Naive thymus-derived CD8-positive, alpha-beta T cell (primary cell): ENCODE data around the gene ABCC1. TPM values are rescaled to one million over a fixed set of nuclear protein-coding genes. Genes with fewer than 3 reads are reported as not detected.
"Not testable (repeated sequence)": the region's sequence is repeated elsewhere in the genome, so short reads cannot be mapped to it uniquely, and the experiment has no call there.

Experiments used
- ATAC-seq, 2 donors: fragments of 150-1000 bp; cut with Tn5 transposase in 1 of 2; sonication (Bioruptor Pico), chemical (Tn5 transposase) in 1 of 2; 1 replicate in 1 of 2; 2 replicates in 1 of 2; pipeline ENCODE4 v1.10.0; 2021; ENCODE audit warnings: mild to moderate bottlenecking in 2 of 2, moderate library complexity in 2 of 2
- POLR2A ChIA-PET: fragments of 350-600 bp; sonication (Branson Sonifier 250); formaldehyde crosslinking; loops from one replicate; lab custom pipeline; 2021; ENCODE audit warnings: antibody characterized with exemption; lab: Charles Lee
- DNase-seq, 10 donors: peaks; one replicate each; pipeline versions ENCODE4 v3.0.0 to v3.0.0-alpha.2; 2020 to 2022
- H3K27ac Mint-ChIP-seq, 10 donors: one replicate each; pipeline ENCODE4 v1.8.0; 2020 to 2022; ENCODE audit warnings: mild to moderate bottlenecking in 10 of 10, mixed read lengths in 10 of 10, moderate library complexity in 4 of 10, inconsistent platforms in 1 of 10
- H3K27me3 Mint-ChIP-seq, 5 donors: one replicate each; pipeline ENCODE4 v1.8.0; 2021 to 2022; ENCODE audit warnings: mixed read lengths in 5 of 5
- H3K36me3 Mint-ChIP-seq, 3 donors: one replicate each; pipeline ENCODE4 v1.8.0; 2020 to 2022; ENCODE audit warnings: mixed read lengths in 3 of 3, mild to moderate bottlenecking in 2 of 3, inconsistent platforms in 1 of 3
- H3K4me1 Mint-ChIP-seq, 4 donors: one replicate each; pipeline ENCODE4 v1.8.0; 2021 to 2022; ENCODE audit warnings: mixed read lengths in 4 of 4
- H3K4me3 Mint-ChIP-seq, 10 donors: one replicate each; pipeline ENCODE4 v1.8.0; 2020 to 2022; ENCODE audit warnings: mild to moderate bottlenecking in 10 of 10, mixed read lengths in 10 of 10, moderate library complexity in 6 of 10, inconsistent platforms in 1 of 10
- H3K9me3 Mint-ChIP-seq, 9 donors: one replicate each; pipeline ENCODE4 v1.8.0; 2020 to 2022; ENCODE audit warnings: mixed read lengths in 9 of 9, mild to moderate bottlenecking in 3 of 9, inconsistent platforms in 1 of 9, moderate library complexity in 1 of 9
- polyA plus RNA-seq, 3 donors: library from polyadenylated mRNA; unstranded; fragments of 300-500 nt; fragmentation: Illumina TruSeq; gene quantifications; one replicate each; pipeline ENCODE4 v1.2.3, GENCODE V29; 2021
- total RNA-seq, 8 experiments: library from RNA in 2 of 8; stranded (reverse) in 2 of 8; gene quantifications; one replicate each; pipeline ENCODE4 v1.2.3 and lab custom pipeline; 2021 to 2026

ABCC1 gene
- total and polyA plus RNA-seq, 5 experiments from 2014 or later: 3.7 to 68.6 (median 9.0) TPM

DNA sequence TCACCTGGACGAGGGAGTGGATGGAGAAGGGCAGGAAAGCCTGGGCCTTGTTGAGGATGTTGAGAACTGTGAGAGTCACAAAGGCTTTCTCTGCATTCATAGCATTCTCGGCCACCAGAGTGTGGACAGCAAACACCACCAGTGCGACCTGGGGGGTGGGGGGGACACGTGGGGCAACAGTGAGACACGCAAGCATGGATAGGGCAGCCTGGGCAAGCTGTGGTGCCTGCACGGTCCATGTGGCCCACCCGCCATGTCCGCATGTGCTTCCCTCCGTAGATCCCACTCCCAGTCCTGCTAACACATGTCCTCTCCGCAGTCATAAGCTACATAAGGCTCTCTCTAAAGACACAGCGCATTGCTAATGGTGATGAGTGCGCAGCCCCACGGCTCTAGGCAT lies 239.4 kb downstream of the ABCC1 start:
- Mint-ChIP-seq H3K4me3 (no peak overlapping the region), H3K27ac (peak overlapping the region in 1 of 10 donors; percentile 45), H3K4me1 (peaks cover 0 to 2% (median 0%) of the 10 kb centered on the region in 4 donors), H3K36me3 (no peaks in the 10 kb centered on the region), H3K9me3 (no peaks in the 10 kb centered on the region), H3K27me3 (peaks cover 0 to 16% (median 6%) of the 10 kb centered on the region in 5 donors)
- ATAC-seq (no peak), DNase-seq (no peak)
- POLR2A ChIA-PET: no interaction called here

DNA sequence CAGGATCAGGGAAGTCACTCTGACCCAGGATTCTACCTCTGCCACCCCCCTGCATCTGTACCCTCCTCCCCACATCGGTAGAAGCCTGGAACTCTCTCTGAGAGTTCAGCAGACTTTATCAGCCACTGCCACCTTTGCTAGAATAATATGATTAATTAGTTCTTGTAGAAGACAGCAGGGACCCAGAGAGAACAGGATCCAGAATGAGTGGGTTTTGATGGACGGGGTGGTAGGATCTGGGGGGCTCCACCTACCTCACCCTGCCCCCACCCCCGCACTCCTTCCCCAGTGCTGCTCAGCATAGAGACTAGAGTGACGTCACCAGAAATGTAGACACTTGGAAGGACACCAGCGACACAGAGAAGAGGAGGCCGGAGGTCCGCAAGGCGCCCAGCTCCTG lies 240.4 kb downstream of the ABCC1 start:
- Mint-ChIP-seq H3K4me3 (no peak overlapping the region), H3K27ac (no peak overlapping the region), H3K9me3 (no peaks in the 10 kb centered on the region), H3K27me3 (peaks cover 0 to 15% (median 4%) of the 10 kb centered on the region in 5 donors), H3K4me1 (no peaks in the 10 kb centered on the region), H3K36me3 (no peaks in the 10 kb centered on the region)
- POLR2A ChIA-PET: no interaction called here
- ATAC-seq (no peak), DNase-seq (no peak)

DNA sequence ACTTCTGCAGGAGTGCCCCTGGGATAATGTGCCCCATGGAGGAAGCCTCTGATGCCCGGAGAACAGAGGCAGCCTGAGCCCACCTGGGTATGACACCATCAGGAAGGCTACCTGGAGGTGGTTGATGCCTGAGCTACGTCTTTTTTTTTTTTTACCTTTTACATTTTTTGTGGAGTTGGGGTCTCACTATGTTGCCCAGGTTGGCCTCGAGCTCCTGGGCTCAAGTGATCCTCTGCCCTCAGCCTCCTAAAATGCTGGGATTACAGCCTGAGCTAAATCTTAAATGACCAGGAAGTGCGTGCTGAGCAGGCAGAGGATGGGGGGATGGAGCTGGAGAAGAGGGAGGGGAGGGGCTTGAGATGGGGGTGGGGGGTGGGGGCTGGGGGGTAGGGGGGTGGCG lies 241.1 kb downstream of the ABCC1 start:
- Mint-ChIP-seq H3K4me3 (no peak overlapping the region), H3K9me3 (no peaks in the 10 kb centered on the region), H3K27me3 (peaks cover 2 to 18% (median 7%) of the 10 kb centered on the region in 5 donors), H3K4me1 (no peaks in the 10 kb centered on the region), H3K36me3 (no peaks in the 10 kb centered on the region), H3K27ac (no peak overlapping the region)
- ATAC-seq (no peak), DNase-seq (no peak)
- POLR2A ChIA-PET: interaction anchor here (0.7 kb wide), 1 partner anchor 382 kb away, joined by 4 read pairs; no protein-coding TSS in a partner anchor

DNA sequence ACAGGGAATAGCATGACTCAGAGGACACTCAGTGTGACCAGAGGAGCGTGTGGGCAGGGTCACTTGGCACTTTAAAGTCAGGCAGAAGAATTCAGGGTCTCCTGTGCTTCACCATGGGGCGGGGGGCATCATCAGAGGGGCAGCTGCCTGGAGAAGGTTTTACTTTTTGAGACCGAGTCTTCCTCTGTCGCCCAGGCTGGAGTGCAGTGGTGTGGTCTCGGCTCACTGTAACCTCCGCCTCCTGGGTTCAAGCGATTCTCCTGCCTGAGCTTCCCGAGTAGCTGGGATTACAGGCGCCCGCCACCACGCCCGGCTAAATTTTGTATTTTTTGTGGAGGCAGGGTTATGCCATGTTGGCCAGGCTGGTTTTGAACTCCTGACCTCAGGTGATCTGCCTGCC lies 241.6 kb downstream of the ABCC1 start:
- H3K4me1 Mint-ChIP-seq, ATAC-seq, H3K36me3 Mint-ChIP-seq, DNase-seq, H3K9me3 Mint-ChIP-seq, H3K4me3 Mint-ChIP-seq, H3K27ac Mint-ChIP-seq: not testable (repeated sequence)
- peaks cover 2 to 21% (median 8%) of the 10 kb centered on the region in 5 donors for H3K27me3 Mint-ChIP-seq
- POLR2A ChIA-PET: interaction anchor here (0.7 kb wide), 1 partner anchor 382 kb away, joined by 4 read pairs; no protein-coding TSS in a partner anchor

DNA sequence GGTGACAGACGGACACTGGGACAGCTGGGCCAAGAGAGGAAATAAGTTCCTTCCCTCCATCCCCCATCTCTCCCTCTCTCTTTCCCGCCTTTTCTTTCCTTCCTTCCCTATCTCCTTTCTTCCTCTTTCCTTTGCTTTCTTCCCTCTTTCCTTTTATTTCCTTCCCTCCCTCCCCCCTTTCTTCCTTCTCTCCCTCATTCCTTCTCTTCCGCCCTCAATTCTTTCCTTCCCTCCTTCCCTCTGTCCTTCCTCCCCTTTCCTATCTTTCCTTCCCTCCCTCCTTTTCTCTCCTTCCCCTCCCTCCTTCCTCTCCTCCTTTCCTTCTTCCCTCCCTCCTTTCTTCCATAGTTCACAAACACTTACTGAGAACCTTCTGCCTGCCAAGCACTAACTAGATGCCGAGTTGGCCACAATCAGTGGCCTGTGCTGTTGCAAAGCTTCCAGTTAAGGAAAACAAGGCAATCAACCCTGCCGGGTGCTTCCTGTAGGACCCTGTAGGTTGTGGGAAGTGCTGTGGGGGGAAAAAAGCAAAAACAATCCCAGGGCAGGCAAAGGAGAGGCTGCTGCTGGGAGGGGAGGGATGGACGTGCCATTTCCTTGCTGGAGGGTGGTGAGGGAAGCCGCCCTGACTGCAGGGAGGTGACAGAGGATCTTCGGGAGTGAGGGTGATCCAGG lies 242.2 kb downstream of the ABCC1 start:
- no peaks in the 10 kb centered on the region for H3K9me3 Mint-ChIP-seq
- POLR2A ChIA-PET: no interaction called here
- H3K27ac Mint-ChIP-seq: peak overlapping the region in 1 of 10 donors; percentile 24
- H3K4me3 Mint-ChIP-seq: no peak overlapping the region
- H3K27me3 Mint-ChIP-seq: peaks cover 2 to 21% (median 8%) of the 10 kb centered on the region in 5 donors
- H3K4me1 Mint-ChIP-seq: no peaks in the 10 kb centered on the region
- ATAC-seq: no peak
- no peaks in the 10 kb centered on the region for H3K36me3 Mint-ChIP-seq
- DNase-seq: no peak

Other genes starting within 250 kb of the ABCC1 start
- gene MYH11, start 92.6 kb upstream of the ABCC1 start, total RNA-seq: not detected
- gene MYH11, start 92.6 kb upstream of the ABCC1 start, polyA plus RNA-seq: under 1 TPM in 2 of 3 donors, not detected in 1; 0.20 to 0.59 TPM
- gene CEP20, start 61.0 kb upstream of the ABCC1 start, total RNA-seq: 10 to 100 TPM; 26.0 to 26.8 TPM
- 10 to 100 TPM; 26.5 to 32.9 (median 27.9) TPM for gene CEP20, start 61.0 kb upstream of the ABCC1 start, polyA plus RNA-seq